CD4-positive, alpha-beta T cell treated with Interleukin-1 beta for 1 hour (primary cell): Measurements from ENCODE around the gene TECPR2.
A peak's percentile ranks its signal among the peaks of the same experiment; 100 is the strongest.

Experiments used
- DNase-seq, 2 donors: peaks; one replicate each; pipeline ENCODE4 v3.0.0-alpha.2; 2020 to 2022

TECPR2 gene

DNA sequence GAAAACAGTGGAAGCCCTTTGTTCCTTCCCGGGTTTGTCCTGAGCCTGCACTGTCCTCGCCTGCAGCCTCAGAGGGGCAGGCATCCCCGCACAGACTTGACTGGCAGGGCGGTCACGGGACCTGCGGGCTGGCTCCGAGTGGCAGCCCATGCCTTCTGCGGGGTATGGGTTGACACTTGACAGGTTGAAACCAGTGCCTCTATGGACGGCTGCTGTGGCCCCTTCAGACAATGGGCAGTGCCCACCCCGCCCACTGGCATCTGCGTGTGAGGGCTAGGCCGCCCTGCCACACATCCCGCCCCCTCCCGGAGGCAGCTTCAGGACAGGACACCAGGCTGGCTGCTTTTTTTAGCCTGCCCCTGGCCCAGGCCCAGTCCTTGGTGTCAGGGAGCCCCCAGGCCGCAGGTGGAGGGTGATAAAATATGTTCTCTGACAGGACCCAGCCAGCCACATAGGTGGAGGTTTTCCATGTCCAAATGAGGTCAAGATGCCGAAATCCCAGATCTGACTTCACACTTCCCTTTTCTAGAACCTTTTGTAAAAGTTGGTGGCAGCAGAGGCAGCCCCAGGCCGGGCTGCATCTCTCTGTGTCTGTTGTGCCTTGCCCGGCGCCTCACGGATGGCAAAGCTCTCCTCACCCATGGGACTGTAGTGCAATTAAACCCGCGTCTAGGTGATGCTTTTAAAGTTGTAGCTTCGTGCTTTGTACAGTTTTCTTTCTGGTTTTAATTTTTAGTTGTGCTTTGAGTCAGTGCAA, 136.8 kb downstream of the TECPR2 start:
- no peak for DNase-seq

DNA sequence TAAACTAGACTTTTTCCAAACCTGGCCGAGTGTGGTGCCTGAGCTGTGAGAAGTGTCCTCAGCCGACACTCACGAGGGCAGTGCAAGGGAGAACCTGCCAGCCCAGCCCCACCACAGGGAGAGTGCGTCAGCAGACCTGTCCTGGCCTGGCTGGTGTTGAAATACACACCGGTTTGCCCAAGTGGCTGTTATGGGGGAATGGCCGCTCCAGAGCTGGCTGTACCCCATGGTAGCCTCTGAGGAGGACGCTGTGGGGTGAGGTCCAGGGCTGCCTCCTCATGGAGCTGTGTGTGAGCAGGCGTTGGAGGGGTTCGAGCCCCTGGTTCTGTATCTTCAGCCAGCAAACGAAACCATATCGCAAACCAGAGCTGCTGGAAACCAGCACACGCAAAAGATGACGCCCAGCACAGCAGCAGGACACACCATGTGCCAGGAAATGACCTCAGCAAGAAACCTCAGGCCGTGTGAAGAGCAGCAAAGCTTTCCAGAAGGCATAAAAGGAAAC, 137.5 kb downstream of the TECPR2 start:
- no peak for DNase-seq

DNA sequence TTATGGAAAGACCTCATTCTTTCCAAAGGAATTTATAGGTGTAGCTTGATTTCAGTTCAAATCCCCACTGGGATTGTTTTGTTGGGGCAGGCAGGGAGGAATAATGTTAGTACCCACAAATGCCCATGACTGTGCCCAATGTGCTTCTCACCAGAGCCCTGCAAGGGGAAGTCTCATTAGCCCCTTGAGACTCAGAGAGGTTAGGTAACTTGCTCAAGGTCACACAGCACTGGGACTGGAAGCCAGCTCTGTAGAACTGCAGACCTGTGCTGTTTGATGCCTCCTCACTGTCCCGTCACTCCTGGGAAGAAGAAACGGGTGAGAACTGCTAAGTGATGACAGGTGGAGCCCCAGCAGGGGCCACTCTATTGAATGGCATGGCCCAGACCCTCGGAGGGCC, 138.0 kb downstream of the TECPR2 start:
- no peak for DNase-seq

DNA sequence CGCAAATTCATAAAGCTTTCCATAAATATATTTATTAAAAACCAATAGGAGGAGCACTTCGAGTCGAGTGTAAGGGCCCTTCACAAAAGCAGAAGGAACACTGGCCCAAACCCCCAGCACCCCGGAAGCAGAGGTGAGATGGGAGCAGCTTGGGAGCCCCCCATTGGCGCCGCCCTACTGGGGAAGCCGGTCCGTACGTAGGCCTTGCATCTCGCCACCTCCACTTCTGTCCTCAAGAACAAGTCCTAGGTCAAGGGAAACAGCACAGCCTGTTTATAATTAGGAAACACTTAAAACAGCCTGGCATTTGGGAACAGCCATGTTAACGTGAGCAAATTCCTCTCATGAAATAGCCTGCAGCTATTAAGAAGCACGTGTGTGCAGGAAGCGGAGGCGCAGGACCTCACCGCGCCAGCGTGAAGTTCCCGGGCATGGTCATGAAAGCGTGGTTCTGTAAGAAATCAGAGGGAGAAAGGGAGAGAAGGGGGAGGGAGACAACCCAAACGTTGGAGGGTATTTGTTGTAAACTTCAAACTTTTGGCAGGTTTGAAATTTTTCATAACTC, 139.1 kb downstream of the TECPR2 start:
- no peak for DNase-seq

DNA sequence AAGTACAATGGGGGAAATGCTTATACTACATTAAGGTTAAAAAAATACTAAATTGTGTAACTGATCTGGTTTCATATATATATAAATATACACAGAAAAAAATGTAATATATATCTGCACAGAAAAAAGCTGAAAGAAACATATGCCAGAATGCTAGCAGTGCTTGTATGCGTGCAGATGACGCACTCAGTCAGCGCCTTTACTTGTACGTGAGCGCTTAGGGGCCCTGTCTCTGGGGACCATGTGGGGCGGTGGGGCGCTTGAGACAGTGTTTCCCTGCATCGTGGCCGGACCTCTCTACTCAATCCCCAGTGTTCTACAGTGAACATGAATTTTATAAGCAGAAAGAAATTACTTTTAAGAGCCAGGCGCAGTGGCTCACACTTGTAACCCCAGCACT, 139.8 kb downstream of the TECPR2 start:
- no peak for DNase-seq

DNA sequence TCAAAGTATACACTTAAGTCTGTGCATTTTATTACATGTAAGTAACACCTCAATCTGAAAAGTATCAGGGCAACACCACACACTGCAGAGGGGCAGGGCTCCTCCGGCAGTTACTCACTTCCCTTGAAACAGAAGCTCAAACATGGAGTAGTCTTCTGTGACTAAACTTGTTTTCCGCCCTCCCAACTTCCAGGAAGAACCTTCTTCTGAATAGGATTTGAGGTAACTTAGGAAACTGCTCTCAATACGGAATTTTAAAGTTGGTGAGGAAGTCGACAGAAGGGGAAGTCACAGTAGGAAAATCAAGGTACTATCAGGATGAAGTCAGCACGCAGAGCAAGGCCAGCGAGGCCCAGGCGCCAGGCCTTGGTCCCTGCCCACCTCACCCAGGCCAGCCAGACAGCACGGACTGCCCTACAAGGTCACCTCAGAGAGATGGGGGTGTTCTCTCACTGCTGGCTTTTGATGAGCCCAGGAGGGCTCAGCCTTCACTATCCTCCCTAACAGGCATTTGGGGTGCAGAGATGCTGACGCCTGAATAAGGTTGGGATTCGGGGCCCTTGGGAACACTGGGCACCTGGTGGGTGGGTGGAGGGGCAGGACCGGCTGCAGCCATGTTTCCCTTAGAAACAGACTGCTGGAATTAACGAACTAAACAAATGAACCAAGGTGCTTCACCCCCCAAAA, 141.0 kb downstream of the TECPR2 start:
- DNase-seq, result no peak

DNA sequence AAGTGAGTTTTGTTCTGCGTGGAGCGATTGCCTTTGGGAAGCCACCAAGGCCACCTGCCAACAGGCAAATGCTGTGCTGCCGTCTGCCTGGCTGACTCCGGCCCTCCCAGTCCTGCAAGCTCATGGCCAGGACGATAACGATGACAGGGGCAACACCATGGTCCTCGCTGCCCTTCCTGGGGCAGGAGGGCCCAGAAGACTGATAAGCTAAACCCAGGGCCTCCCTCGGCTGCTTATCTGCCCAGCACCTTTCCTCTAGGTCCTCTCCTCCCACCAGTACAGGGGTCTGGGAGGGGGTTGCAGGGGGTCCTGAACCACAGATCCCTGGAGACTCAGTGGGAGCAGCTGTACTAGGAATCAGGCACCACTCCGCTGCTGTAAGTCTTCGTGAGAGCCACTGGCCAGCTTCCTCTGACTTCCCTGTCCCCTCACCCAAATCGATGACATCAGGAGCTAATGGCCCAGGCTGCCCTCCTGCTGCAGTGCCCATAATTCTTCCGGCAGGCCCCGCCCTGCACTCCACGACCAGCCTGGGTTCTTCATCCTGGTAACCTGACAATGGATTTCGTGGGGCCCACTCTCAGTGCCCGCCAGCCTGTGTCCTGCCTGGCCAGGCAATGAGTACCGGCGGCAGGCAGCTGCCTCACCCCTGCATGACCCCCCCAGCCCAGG, 141.7 kb downstream of the TECPR2 start:
- no peak for DNase-seq

DNA sequence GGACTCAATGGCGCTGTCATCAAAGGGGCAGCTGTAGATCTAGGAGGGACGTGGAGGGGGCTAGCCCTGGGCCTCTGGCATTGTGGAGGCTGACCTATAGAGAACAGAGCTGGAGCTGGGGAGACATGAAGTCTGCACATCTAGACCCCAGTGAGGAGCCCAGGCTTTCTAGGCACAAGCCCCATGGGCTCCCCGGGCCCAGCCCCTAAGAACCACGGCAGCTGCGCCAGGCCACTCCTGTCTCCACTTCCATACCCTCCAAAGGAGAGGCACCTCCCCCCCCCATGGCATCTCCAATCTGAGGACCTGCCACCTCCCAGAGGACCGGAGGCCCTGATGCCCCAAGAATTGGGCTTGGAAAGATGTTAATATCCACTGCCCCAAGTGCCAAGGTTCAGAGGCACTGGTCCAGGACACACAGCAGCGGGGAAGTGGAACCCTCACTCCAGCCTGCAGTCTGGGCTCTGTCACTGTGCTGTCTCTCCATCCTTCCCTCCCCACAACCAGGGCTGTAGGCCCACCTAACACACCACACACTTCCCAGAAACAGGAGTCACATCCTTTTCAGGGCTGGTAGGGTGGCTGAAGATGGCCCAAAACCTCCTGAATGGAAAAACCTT, 142.4 kb downstream of the TECPR2 start:
- no peak for DNase-seq

DNA sequence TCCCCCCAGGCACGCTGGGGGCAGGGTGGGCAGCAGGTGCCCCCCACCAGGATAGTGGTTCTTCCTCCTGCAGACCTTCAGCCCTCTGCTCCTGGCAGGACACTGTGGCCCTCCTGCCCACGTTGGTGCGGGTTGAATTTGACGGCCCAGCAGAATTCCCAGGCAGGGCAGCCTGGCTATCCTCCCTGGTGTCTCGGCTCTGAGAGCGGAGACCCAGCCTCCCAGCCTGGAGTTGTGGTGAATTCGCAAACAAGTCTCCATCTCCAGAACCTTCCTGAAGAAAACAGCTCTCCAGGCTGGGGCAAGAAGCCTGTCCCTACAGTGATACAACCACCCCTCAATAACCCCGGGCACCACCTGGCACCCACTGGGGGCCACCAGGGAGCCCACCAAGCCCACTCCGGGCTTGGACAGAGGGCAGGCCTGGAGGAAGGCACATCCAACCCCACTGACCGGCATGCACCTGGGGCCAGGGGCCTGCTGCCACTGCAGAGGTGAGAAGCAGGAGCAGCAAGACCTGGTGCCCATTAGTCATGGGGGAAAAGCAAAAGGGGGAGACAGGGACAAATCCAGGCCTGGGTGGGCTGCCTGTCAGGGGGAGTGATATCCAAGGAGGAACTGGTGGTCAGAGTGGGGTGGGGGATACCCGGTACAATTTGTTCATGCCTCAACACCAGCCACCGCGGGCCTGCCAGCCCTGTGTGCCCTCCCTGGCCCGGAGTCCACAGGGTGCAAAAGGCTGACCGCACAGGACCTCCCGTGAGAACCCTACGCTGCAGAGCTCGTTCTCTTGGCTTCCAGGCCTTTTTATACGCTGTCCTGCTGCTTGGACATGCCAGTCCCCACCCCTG, 143.3 kb downstream of the TECPR2 start:
- no peak for DNase-seq

DNA sequence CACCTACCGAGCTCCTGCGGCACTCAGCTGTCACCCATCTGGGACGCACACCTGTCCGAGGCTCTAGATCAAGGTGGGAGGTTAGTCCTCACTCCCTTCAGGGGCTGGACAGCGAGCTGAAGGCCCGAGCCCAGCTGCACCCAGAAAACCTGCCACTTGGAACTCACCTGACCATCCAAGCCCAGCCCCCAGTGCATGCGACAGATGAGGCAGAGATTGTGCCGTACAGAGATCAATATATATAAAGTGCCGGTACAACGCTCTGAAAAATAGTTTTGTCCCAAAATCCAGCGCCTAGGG, 143.8 kb downstream of the TECPR2 start:
- no peak for DNase-seq

DNA sequence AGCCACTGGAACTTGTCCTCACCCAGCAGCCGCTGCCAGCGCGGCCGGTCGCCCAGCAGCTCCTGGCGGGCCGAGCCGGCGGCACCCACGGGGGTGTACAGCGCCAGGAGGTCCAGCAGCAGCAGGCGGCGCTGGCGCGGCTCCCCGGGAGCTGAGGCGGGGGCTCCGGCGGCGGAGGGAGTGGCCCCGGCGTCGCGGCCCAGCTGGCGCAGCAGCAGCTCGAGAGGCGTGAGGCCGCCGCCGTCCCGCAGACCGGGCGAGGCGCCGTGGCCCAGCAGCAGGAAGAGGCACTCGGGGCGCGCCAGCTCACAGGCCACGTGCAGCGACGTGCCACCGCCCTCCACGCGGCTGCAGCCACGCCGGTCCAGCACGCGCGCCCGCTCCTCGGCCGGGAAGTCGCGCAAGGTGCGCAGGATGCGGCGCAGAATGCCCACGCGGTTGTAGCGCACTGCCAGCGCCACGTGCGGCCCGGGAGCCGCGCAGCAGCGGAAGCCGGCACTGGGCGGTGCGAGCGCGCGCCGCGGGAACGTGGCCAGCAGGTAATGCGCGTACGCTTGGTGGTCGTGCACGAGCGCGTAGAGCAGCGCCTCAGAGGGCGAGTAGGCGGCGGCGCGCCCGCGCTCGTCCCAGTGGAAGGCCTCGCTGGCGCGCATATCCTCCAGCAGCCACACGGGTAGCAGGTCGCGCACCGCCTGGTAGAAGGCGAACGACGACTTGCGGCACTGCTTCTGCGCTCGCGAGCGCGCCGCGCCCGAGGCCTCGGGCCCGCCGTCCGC, 144.5 kb downstream of the TECPR2 start:
- peak; percentile 49 to 51 for DNase-seq

DNA sequence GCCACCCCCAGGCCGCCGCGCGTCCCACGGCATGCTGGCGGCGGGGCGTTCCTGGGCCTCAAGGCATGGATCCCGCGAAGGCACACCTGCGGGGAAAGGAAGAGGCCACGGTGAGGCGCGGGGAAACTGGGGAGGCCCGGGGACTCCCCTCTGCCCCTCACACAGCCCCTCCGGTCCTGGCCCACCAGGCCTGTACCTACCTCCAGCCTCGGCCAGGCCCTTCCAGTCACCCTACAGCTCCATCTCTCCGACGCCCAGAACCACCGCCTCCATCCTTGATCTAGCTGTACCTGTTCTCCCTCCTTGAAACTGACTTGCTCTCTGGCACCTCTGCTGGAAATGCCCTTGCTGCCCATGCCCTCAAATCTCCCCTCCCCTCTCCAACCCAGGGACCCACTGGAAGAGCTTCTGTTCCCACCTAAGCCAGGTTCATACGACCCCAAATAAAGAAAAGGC, 145.1 kb downstream of the TECPR2 start:
- DNase-seq, result no peak

DNA sequence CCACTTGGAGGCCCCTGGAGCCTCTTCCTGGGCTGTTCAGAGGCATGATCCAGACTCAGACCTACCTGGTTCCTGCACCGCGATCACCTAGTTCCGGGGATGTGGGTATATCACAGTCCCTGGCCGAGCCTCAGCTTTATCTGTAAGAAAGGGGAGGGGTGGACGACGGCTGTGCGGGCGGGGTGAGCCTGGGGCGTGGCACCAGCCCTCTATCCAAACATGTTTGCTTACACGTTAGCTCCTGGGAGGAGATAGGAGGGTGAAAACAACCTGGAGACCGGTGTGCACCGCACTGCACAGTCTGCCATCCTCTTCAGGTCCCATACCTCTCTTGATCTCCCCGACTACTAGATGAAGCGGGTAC, 145.7 kb downstream of the TECPR2 start:
- no peak for DNase-seq

DNA sequence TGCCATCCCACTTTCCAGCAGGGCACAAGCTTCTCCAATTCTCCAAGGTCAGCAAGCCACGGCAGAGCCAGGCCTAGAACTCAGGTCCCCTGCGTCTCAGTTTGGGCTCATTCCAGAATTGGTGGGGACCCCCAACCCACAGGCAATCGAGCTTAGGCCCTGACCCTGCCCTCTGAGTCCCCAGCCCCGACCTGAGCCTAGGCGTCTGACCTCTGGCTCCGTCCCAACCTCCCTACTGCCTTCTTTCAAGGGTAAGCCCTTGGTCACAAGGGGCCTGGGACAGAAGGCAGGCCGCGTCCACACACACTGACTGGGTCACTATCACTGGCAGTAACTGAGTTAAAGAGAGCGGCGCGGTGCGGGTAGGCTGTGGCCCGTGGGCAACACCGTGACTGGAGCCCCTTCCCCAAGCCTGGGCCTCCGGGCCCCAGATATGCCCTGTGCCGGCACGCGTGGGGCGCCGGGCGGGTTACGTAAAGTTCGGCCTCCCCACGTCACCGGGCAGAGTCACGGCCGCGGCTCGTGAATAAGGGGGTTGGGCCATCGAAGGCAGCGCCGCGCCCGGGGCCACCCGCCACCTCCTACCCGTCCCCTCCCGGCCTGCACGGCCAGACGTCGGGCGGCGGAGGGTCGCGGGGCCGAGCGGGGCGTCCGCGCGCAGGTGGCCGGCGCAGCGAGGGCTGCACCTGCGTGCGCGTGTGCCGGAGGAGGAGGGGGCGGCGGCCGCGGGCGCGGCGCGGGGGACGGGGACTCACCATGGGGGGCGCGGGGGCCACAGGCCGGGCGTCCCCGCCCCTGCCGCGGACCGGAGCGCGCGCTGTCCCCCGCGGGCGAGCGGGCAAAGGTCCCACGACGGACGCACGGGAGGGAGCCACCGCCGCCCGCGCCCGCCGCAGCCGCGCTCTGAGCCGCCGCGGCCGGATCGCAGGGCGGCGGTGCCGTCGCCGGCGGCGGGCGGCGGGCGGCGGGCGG, 146.3 kb downstream of the TECPR2 start:
- peak; percentile 54 to 67 for DNase-seq

DNA sequence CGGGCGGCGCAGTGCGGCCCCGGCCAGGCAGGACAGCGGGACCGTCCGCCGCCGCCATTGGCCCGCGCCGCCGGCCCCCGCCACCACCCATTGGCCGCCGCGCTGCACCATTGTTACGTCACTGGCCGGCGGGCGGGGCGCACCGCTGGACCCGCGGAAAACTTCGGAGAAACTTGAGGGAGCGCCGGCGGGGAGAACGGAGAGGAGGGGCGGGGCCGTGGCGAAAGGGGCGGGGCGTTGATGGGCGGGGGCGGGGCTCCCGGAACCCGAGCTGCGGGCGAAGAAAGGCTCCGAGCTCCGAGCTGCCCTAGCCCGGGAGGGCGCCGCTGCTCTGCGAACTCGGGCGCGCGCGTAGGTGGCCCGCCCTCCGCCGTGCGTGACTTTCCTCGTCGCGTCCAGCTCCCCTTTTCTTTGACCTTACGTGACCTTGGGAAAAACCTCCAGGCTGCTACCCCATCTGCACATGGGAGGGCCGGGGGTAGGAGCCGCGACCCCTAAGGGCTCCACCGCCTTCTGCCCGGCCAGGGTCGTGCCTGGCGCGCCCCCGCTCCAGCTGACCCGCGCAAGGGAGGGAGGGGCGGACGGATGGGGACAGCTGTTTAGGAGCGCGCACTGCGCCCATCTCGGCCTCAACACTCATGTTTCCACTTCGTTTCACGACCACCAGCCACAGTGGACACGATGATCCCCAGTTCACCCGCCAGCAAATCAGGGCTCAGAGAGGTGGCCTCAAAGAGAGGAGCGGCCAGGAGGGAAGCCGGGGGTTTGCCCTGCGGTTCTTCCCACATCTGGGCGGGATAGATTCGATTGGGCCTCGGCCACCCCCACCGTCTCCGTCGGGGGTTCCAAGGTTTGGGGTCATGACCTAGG, 147.2 kb downstream of the TECPR2 start, which contains the start of gene ANKRD9:
ANKRD9 (minus strand) TSS at position 31 of the 870 bp plus-strand sequence. CDS start 1,887 bp downstream, outside the sequence.
- peak; percentile 92 for DNase-seq

DNA sequence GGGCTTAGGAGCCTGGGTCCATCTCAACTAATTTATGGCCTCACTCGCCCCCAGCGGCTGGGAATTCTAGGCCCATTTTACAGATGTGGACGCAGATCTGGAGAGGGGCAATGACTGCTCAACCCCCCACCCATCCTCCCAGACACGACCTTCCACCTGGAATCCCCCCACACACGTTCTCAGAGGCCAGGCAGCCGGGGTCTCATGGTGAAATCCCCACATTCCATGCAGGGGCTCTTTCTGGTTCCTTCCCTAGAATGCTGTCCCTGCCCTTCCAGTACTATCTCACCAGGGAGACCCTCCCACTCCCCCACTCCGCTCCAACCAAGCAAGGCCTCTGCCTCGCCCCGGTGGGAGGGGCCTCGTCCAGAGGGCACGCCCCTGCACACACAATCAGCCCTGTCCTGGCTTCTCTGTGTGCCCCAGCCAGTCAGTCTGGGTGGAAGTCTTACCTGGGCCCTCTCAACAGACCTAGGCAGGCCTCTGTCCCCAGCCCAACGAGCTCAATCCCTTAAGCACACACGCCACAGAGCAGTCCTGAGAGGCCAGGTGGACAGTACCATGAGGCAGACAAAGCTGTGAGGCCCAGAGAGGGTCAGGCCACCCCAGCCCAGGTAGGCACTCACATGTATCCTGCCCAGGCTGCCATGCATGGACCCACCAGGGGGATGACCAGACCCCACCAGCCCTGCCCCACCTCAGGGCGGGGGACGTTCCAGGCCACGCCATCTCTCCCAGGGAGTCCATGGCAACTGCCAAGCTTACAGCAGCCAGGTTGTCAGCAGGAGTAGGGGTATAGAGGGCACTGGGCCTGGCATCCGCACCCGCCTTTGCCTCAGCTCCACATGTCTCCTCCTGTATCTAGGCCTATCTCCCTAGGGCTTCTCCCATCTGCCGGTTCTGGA, 148.1 kb downstream of the TECPR2 start:
- DNase-seq, result no peak

DNA sequence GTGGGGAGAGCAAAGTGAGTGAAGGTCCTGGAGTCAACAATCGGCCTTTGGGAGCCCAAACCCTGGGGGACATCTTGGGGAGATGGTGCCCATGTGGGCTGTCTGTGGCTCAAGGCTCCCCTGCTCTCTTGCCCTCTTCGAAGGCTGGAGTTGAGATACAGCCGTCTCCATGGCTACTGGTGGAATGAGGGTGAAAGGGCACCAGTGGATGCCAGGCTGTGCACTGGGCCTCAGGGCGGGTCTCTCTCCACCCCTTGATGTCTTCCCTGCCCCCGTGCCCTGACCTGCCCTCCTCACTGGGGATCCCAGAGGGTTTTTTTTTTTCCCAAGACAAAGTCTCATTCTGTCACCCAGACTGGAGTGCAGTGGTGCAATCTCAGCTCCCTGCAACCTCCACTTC, 148.8 kb downstream of the TECPR2 start:
- DNase-seq, result no peak

DNA sequence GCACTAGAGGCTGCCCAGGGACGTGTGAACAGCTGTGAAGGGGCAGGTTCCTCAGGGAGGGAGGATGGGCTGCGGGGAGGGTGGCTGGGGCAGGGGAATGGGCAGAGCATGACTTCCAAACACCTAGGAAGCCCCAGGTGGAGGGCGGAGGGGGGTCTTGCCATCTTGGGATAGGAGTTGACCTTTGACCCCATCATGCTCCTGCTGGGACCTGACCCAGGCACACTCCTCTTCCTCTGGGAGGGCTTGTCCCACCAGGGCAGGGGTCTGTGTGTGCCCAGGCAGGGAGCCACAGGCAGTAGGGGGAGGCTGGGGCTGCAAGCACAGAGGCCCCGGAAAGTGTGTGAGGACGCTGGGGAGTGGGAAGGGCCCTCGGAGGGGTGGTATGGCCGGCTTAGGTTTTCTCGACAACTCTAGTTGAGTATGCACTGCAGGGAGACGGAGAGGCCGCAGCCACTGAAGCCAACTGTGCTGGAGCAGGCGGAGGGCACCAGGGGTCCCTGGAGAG, 150.1 kb downstream of the TECPR2 start:
- no peak for DNase-seq
